Glutamatergic neuron (in vitro differentiated cells): ENCODE data around the gene ELAC2. TPM values are rescaled to one million over a fixed set of nuclear protein-coding genes. Genes with fewer than 3 reads are reported as not detected.

Source experiments
- DNase-seq: peaks from one replicate; pipeline ENCODE4 v3.0.0; 2022
- H3K27ac Mint-ChIP-seq: one replicate; pipeline ENCODE4 v1.8.0; 2020; ENCODE audit warnings: mild to moderate bottlenecking, mixed read lengths, inconsistent platforms; ENCODE audit not compliant: unreplicated experiment
- H3K27me3 Mint-ChIP-seq: one replicate; pipeline ENCODE4 v1.8.0; 2020; ENCODE audit warnings: mild to moderate bottlenecking, moderate library complexity, mixed read lengths, inconsistent platforms; ENCODE audit not compliant: unreplicated experiment
- H3K36me3 Mint-ChIP-seq: one replicate; pipeline ENCODE4 v1.8.0; 2020; ENCODE audit warnings: mild to moderate bottlenecking, mixed read lengths, inconsistent platforms; ENCODE audit not compliant: unreplicated experiment
- H3K4me1 Mint-ChIP-seq: one replicate; pipeline ENCODE4 v1.8.0; 2020; ENCODE audit warnings: mild to moderate bottlenecking, low read depth, mixed read lengths, inconsistent platforms; ENCODE audit not compliant: unreplicated experiment
- H3K4me3 Mint-ChIP-seq: one replicate; pipeline ENCODE4 v1.8.0; 2020; ENCODE audit warnings: mild to moderate bottlenecking, mixed read lengths, inconsistent platforms; ENCODE audit not compliant: unreplicated experiment
- H3K9me3 Mint-ChIP-seq: one replicate; pipeline ENCODE4 v1.8.0; 2020; ENCODE audit warnings: mild to moderate bottlenecking, moderate library complexity, mixed read lengths, inconsistent platforms; ENCODE audit not compliant: unreplicated experiment
- CTCF ChIP-seq: fragments of 200-600 bp; sonication (generic); IDR thresholded peaks from one replicate; pipeline ENCODE4 v1.5.0; 2021; ENCODE audit not compliant: partially characterized antibody, unreplicated experiment
- total RNA-seq: library from RNA; stranded (reverse); fragmentation: NEBNext Ultra II Directional; extraction: Animal tissue kit (Norgen Biotek cat#: 25700); gene quantifications from one replicate; pipeline ENCODE4 v1.2.1, GENCODE V29; 2021; ENCODE audit not compliant: unreplicated experiment

Gene ELAC2
- total RNA-seq, 1 donor from 2014 or later: 65.7 TPM

- no peak for DNase-seq
- no peaks in the 10 kb centered on the region for H3K27me3 Mint-ChIP-seq
- peak overlapping the region; percentile 94 for H3K4me3 Mint-ChIP-seq
- peak overlapping the region; percentile 48 for H3K27ac Mint-ChIP-seq
- peaks cover 5% of the 10 kb centered on the region for H3K36me3 Mint-ChIP-seq
- H3K9me3 Mint-ChIP-seq: peaks cover 2% of the 10 kb centered on the region
- peaks cover 6% of the 10 kb centered on the region for H3K4me1 Mint-ChIP-seq
- TF ChIP-seq CTCF: no peak
Measured at GRCh38 chr17:13016881-13017654, 759 bp downstream of the ELAC2 start.

GRCh38 chr17:13014801-13015200, 3.0 kb downstream of the ELAC2 start:
- Mint-ChIP-seq H3K9me3 (peaks cover 2% of the 10 kb centered on the region), H3K36me3 (peaks cover 5% of the 10 kb centered on the region), H3K27ac (peak overlapping the region; percentile 53), H3K4me1 (peaks cover 6% of the 10 kb centered on the region), H3K27me3 (no peaks in the 10 kb centered on the region), H3K4me3 (peak overlapping the region; percentile 4)
- no peak for TF ChIP-seq CTCF
- DNase-seq: no peak

- H3K4me3 Mint-ChIP-seq: no peak overlapping the region
- H3K36me3 Mint-ChIP-seq: peaks cover 5% of the 10 kb centered on the region
- H3K27ac Mint-ChIP-seq: no peak overlapping the region
- H3K9me3 Mint-ChIP-seq: peaks cover 2% of the 10 kb centered on the region
- DNase-seq: no peak
- H3K4me1 Mint-ChIP-seq: no peaks in the 10 kb centered on the region
- TF ChIP-seq CTCF: no peak
- H3K27me3 Mint-ChIP-seq: no peaks in the 10 kb centered on the region
Measured at GRCh38 chr17:13010959-13011358, 6.9 kb downstream of the ELAC2 start.

- no peak overlapping the region for H3K27ac Mint-ChIP-seq
- peaks cover 2% of the 10 kb centered on the region for H3K27me3 Mint-ChIP-seq
- no peaks in the 10 kb centered on the region for H3K36me3 Mint-ChIP-seq
- H3K9me3 Mint-ChIP-seq: peaks cover 2% of the 10 kb centered on the region
- no peak for TF ChIP-seq CTCF
- H3K4me3 Mint-ChIP-seq: no peak overlapping the region
- no peak for DNase-seq
- H3K4me1 Mint-ChIP-seq: no peaks in the 10 kb centered on the region
Measured at GRCh38 chr17:13008461-13008860, 9.4 kb downstream of the ELAC2 start.

GRCh38 chr17:13005530-13005929, 12.3 kb downstream of the ELAC2 start:
- Mint-ChIP-seq H3K4me1 (no peaks in the 10 kb centered on the region), H3K27ac (no peak overlapping the region), H3K27me3 (peaks cover 2% of the 10 kb centered on the region), H3K36me3 (no peaks in the 10 kb centered on the region), H3K4me3 (no peak overlapping the region), H3K9me3 (no peaks in the 10 kb centered on the region)
- no peak for TF ChIP-seq CTCF
- no peak for DNase-seq
